Keratinocyte (primary cell): ENCODE results near the gene GAPVD1.

Experiments used
- EZH2 ChIP-seq: IDR thresholded peaks from one replicate; pipeline ENCODE4 v1.6.1; 2012; ENCODE audit warnings: inconsistent platforms, mild to moderate bottlenecking, low read length, moderate library complexity
- TF ChIP-seq, protein P1 (sequence below), 3 experiments: IDR thresholded peaks in 1 of 3; conservative IDR thresholded peaks in 1 of 3; optimal IDR thresholded peaks in 1 of 3; 2 replicates in 2 of 3; 3 replicates in 1 of 3; pipeline versions ENCODE3 to v1.5.1; 2011; ENCODE audit warnings: low read length in 3 of 3, mild to moderate bottlenecking in 3 of 3, moderate library complexity in 2 of 3, control low read depth in 1 of 3, inconsistent platforms in 1 of 3; ENCODE audit not compliant: insufficient read depth in 2 of 3; ENCODE audit errors: extremely low read depth in 1 of 3

GRCh38 chr9:125377584-125378250 lies 116.1 kb downstream of the GAPVD1 start:
- TF ChIP-seq, protein P1, sequence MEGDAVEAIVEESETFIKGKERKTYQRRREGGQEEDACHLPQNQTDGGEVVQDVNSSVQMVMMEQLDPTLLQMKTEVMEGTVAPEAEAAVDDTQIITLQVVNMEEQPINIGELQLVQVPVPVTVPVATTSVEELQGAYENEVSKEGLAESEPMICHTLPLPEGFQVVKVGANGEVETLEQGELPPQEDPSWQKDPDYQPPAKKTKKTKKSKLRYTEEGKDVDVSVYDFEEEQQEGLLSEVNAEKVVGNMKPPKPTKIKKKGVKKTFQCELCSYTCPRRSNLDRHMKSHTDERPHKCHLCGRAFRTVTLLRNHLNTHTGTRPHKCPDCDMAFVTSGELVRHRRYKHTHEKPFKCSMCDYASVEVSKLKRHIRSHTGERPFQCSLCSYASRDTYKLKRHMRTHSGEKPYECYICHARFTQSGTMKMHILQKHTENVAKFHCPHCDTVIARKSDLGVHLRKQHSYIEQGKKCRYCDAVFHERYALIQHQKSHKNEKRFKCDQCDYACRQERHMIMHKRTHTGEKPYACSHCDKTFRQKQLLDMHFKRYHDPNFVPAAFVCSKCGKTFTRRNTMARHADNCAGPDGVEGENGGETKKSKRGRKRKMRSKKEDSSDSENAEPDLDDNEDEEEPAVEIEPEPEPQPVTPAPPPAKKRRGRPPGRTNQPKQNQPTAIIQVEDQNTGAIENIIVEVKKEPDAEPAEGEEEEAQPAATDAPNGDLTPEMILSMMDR (optimal IDR thresholded peaks at IDR 0.05 in 1 of 3, IDR thresholded peaks at IDR 0.05 in 1 of 3, conservative IDR thresholded peaks at IDR 0.05 in 1 of 3; ENCODE audit: extremely low read depth in 1 of 3, insufficient read depth in 2 of 3, low read length in 3 of 3): no peak
- no peak for TF ChIP-seq EZH2
